IMR-90 (cell line): ENCODE data around the gene SYNE1. TPM values are rescaled to one million over a fixed set of nuclear protein-coding genes. Genes with fewer than 3 reads are reported as not detected.

ENCODE experiments used
- ATAC-seq: fragments of 200-7000 bp; cut with Tn5 transposase; 2 replicates; pipeline ENCODE4 v1.9.1; 2020; ENCODE audit warnings: low read depth, mild to moderate bottlenecking, moderate library complexity
- BruUV-seq: library from RNA; stranded (reverse); fragments of 400-500 nt; replicated peaks from 2 replicates; lab custom pipeline; 2021; lab: Mats Ljungman, UMichigan
- CTCF ChIA-PET: fragments of 300-600 bp; formaldehyde crosslinking; extraction: SDS; loops from one replicate; lab custom pipeline; 2021; ENCODE audit warnings: antibody characterized with exemption; lab: Yijun Ruan, JAX
- POLR2A ChIA-PET: fragments of 300-600 bp; sonication (Branson Sonifier 250); formaldehyde crosslinking; loops from one replicate; lab custom pipeline; 2022; ENCODE audit warnings: antibody characterized with exemption; ENCODE audit not compliant: unreplicated experiment; lab: Charles Lee
- DNase-seq: peaks from one replicate; pipeline ENCODE4 v3.0.0; 2013
- H2AFZ ChIP-seq: replicated peaks from 2 replicates; pipeline ENCODE3; 2013; ENCODE audit warnings: low read length, mild to moderate bottlenecking; ENCODE audit not compliant: poor library complexity
- H2AK5ac ChIP-seq: 2 replicates; pipeline ENCODE4 v1.6.1; 2013; ENCODE audit warnings: low read depth, low read length, inconsistent platforms
- H2AK9ac ChIP-seq: replicated peaks from 2 replicates; pipeline ENCODE3; 2013; ENCODE audit warnings: mild to moderate bottlenecking, low read depth, low read length, moderate library complexity; ENCODE audit not compliant: poor library complexity
- H2BK120ac ChIP-seq: 2 replicates; pipeline ENCODE4 v1.6.1; 2013; ENCODE audit warnings: low read depth, low read length, inconsistent platforms
- H2BK15ac ChIP-seq: 3 replicates; pipeline ENCODE4 v1.6.1; 2013; ENCODE audit warnings: low read depth, low read length, inconsistent platforms
- H2BK20ac ChIP-seq: 2 replicates; pipeline ENCODE4 v1.6.1; 2013; ENCODE audit warnings: low read depth, mild to moderate bottlenecking, inconsistent platforms, low read length, moderate library complexity
- H2BK5ac ChIP-seq: 2 replicates; pipeline ENCODE4 v1.6.1; 2013; ENCODE audit warnings: mild to moderate bottlenecking, low read depth, low read length, inconsistent platforms; ENCODE audit not compliant: poor library complexity, severe bottlenecking
- H3K14ac ChIP-seq: replicated peaks from 2 replicates; pipeline ENCODE4 v1.6.1; 2013; ENCODE audit warnings: low read depth, low read length, inconsistent platforms
- H3K18ac ChIP-seq: 2 replicates; pipeline ENCODE4 v1.6.1; 2013; ENCODE audit warnings: low read depth, low read length, control low read depth
- H3K23ac ChIP-seq: 2 replicates; pipeline ENCODE4 v1.6.1; 2013; ENCODE audit warnings: low read depth, low read length, inconsistent platforms
- H3K27ac ChIP-seq: 2 replicates; pipeline ENCODE4 v1.5.1; 2013; ENCODE audit warnings: mild to moderate bottlenecking, control low read depth, low read length; ENCODE audit not compliant: insufficient read depth
- H3K27me3 ChIP-seq: 2 replicates; pipeline ENCODE4 v1.6.1; 2013; ENCODE audit warnings: low read length; ENCODE audit not compliant: control insufficient read depth, insufficient read depth
- H3K36me3 ChIP-seq: 2 replicates; pipeline ENCODE4 v1.6.1; 2013; ENCODE audit warnings: low read length, mixed read lengths; ENCODE audit not compliant: control insufficient read depth, insufficient read depth
- H3K4ac ChIP-seq: 2 replicates; pipeline ENCODE4 v1.6.1; 2013; ENCODE audit warnings: low read depth, low read length, inconsistent platforms
- H3K4me1 ChIP-seq: 2 replicates; pipeline ENCODE4 v1.6.1; 2013; ENCODE audit warnings: low read length, mixed read lengths; ENCODE audit not compliant: control insufficient read depth, insufficient read depth
- H3K4me2 ChIP-seq: 2 replicates; pipeline ENCODE4 v1.6.1; 2013; ENCODE audit warnings: low read depth, mild to moderate bottlenecking, control low read depth, low read length, moderate library complexity
- H3K4me3 ChIP-seq: 2 replicates; pipeline ENCODE4 v1.5.1; 2013; ENCODE audit warnings: low read depth, mild to moderate bottlenecking, control low read depth, low read length, moderate library complexity; ENCODE audit not compliant: insufficient read depth
- H3K56ac ChIP-seq: 2 replicates; pipeline ENCODE4 v1.6.1; 2013; ENCODE audit warnings: low read length, inconsistent platforms; ENCODE audit not compliant: insufficient read depth; ENCODE audit errors: extremely low read depth
- H3K79me1 ChIP-seq, 2 experiments: 2 replicates each; pipeline ENCODE4 v1.6.1; 2013; ENCODE audit warnings: low read length in 2 of 2, inconsistent platforms in 1 of 2, low read depth in 1 of 2
- H3K9ac ChIP-seq: 2 replicates; pipeline ENCODE4 v1.6.1; 2013; ENCODE audit warnings: low read depth, low read length, control low read depth
- H3K9me1 ChIP-seq: 2 replicates; pipeline ENCODE4 v1.6.1; 2013; ENCODE audit warnings: low read length, inconsistent platforms; ENCODE audit not compliant: insufficient read depth
- H3K9me3 ChIP-seq: 2 replicates; pipeline ENCODE4 v1.6.1; 2013; ENCODE audit warnings: low read length; ENCODE audit not compliant: control insufficient read depth, insufficient read depth
- H4K20me1 ChIP-seq: 2 replicates; pipeline ENCODE4 v1.6.1; 2013; ENCODE audit warnings: low read length, inconsistent platforms; ENCODE audit not compliant: insufficient read depth
- H4K5ac ChIP-seq: 2 replicates; pipeline ENCODE4 v1.6.1; 2013; ENCODE audit warnings: mild to moderate bottlenecking, low read depth, low read length, control low read depth
- H4K8ac ChIP-seq, 2 experiments: 2 replicates each; pipeline ENCODE4 v1.6.1; 2013; ENCODE audit warnings: low read depth in 2 of 2, low read length in 2 of 2, control low read depth in 1 of 2, inconsistent platforms in 1 of 2
- H4K91ac ChIP-seq: 2 replicates; pipeline ENCODE4 v1.6.1; 2013; ENCODE audit warnings: low read depth, low read length, inconsistent platforms; ENCODE audit not compliant: insufficient read depth
- BHLHE40 ChIP-seq: fragments of 150-350 bp; IDR thresholded peaks from 2 replicates; pipeline ENCODE4 v1.6.1; 2016; ENCODE audit warnings: mild to moderate bottlenecking, low read depth, low read length
- CEBPB ChIP-seq: IDR thresholded peaks from 2 replicates; pipeline ENCODE4 v1.6.1; 2012; ENCODE audit warnings: low read depth, low read length, improper control_type of control experiment
- CHD1 ChIP-seq: IDR thresholded peaks from 2 replicates; pipeline ENCODE4 v1.6.1; 2012; ENCODE audit warnings: low read depth, low read length, improper control_type of control experiment
- MAZ ChIP-seq: IDR thresholded peaks from 2 replicates; pipeline ENCODE4 v1.6.1; 2012; ENCODE audit warnings: low read depth, mild to moderate bottlenecking, low read length, improper control_type of control experiment, moderate library complexity, borderline replicate concordance
- MXI1 ChIP-seq: IDR thresholded peaks from 2 replicates; pipeline ENCODE4 v1.6.1; 2012; ENCODE audit warnings: low read depth, mild to moderate bottlenecking, low read length, moderate library complexity, borderline replicate concordance
- NFE2L2 ChIP-seq: fragments of 150-350 bp; IDR thresholded peaks from 2 replicates; pipeline ENCODE4 v1.6.1; 2016; ENCODE audit warnings: low read depth, mild to moderate bottlenecking, low read length
- POLR2A ChIP-seq: IDR thresholded peaks from 2 replicates; pipeline ENCODE4 v1.6.1; 2012; ENCODE audit warnings: mild to moderate bottlenecking, low read depth, low read length
- SMC3 ChIP-seq: fragments of 150-350 bp; IDR thresholded peaks from 2 replicates; pipeline ENCODE4 v1.6.1; 2016; ENCODE audit warnings: low read depth, mild to moderate bottlenecking, antibody characterized with exemption, low read length, moderate library complexity
- WGBS, 2 experiments: methylation state at CpG; one replicate each; pipeline versions ENCODE4 v1.1.5 to v1.1.7; 2013; ENCODE audit warnings: missing lambda C conversion rate in 2 of 2; ENCODE audit not compliant: insufficient read length in 1 of 2; ENCODE audit errors: extremely low coverage in 2 of 2; 5-methylcytosine and 5-hydroxymethylcytosine counted together
- dilution Hi-C: fragments of 300-500 bp; cut with HindIII; formaldehyde crosslinking; loops from one replicate; pipeline ENCODE4 v1.14.3; 2018; ENCODE audit warnings: low sequenced_read_pairs; ENCODE audit not compliant: unreplicated experiment
- in situ Hi-C: fragments of 300-500 bp; cut with MboI; formaldehyde crosslinking; loops from 3 replicates; pipeline ENCODE4 v1.14.3; 2019; ENCODE audit warnings: low sequenced_read_pairs, inconsistent platforms, mixed read lengths
- intact Hi-C: fragments of 100-400 bp; cut with micrococcal nuclease; formaldehyde crosslinking; loops from 2 replicates; pipeline ENCODE4 v1.10.0; 2022
- polyA plus RNA-seq, 3 experiments: library from polyadenylated mRNA; depleted of rRNA; stranded (reverse); fragments of >200 nt; gene quantifications; 2 replicates each; pipeline ENCODE4 v1.2.3, GENCODE V29; 2012; ENCODE audit warnings: low replicate concordance in 1 of 3
- total RNA-seq: library from RNA; depleted of rRNA; stranded (reverse); fragments of >200 nt; gene quantifications from 2 replicates; pipeline ENCODE4 v1.2.3, GENCODE V29; 2012
- TF ChIP-seq, protein P1 (sequence below): fragments of 150-350 bp; IDR thresholded peaks from 2 replicates; pipeline ENCODE4 v1.6.1; 2017; ENCODE audit warnings: mild to moderate bottlenecking, antibody characterized with exemption, low read length, low read depth

The SYNE1 gene
- total and polyA plus RNA-seq, 2 of the 4 experiments (the other 2 are of a cell fraction), result 34.1 to 159 TPM

- Histone ChIP-seq H4K91ac (no peak overlapping the region), H3K27ac (peak overlapping the region; percentile 37; the same call in 1 of the 2 replicates), H3K36me3 (no peaks in the 10 kb centered on the region), H2BK20ac (peak overlapping the region; percentile 67; the same call in 1 of the 2 replicates), H3K14ac (peak overlapping the region; percentile 70; the same call in 1 of the 2 replicates), H2BK15ac (no peak overlapping the region), H4K5ac (peak overlapping the region; percentile 25; the same call in 1 of the 2 replicates), H3K9ac (peak overlapping the region; percentile 60), H3K56ac (no peak overlapping the region), H2AK9ac (no peak overlapping the region), H3K18ac (peak overlapping the region; percentile 5; the same call in 1 of the 2 replicates), H2AK5ac (no peak overlapping the region), H3K9me1 (no peaks in the 10 kb centered on the region), H3K79me1 (no peaks in the 10 kb centered on the region; a peak in 1 of 4 replicates), H4K20me1 (no peaks in the 10 kb centered on the region), H3K4ac (no peak overlapping the region), H3K23ac (0 out of 2 replicates have a peak overlapping the region, but pooled peaks have one; percentile 11), H3K27me3 (no peaks in the 10 kb centered on the region), H3K4me1 (no peaks in the 10 kb centered on the region), H4K8ac (peak overlapping the region in 1 of 2 experiments; percentile 50; a peak in 3 of 4 replicates), H2BK5ac (peak overlapping the region; percentile 59), H3K4me3 (peak overlapping the region; percentile 50; the same call in 1 of the 2 replicates), H2AFZ (peak overlapping the region; percentile 24), H3K9me3 (no peaks in the 10 kb centered on the region; the same call in 1 of the 2 replicates), H3K4me2 (peak overlapping the region; percentile 97), H2BK120ac (peak overlapping the region; percentile 30)
- TF ChIP-seq MAZ, result no peak
- no peak for TF ChIP-seq POLR2A
- no peak for TF ChIP-seq BHLHE40
- no peak for TF ChIP-seq SMC3
- no peak for TF ChIP-seq CEBPB
- no peak for TF ChIP-seq MXI1
- no peak for TF ChIP-seq CHD1
- no peak for TF ChIP-seq NFE2L2
- TF ChIP-seq, protein P1, sequence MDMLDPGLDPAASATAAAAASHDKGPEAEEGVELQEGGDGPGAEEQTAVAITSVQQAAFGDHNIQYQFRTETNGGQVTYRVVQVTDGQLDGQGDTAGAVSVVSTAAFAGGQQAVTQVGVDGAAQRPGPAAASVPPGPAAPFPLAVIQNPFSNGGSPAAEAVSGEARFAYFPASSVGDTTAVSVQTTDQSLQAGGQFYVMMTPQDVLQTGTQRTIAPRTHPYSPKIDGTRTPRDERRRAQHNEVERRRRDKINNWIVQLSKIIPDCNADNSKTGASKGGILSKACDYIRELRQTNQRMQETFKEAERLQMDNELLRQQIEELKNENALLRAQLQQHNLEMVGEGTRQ, result no peak
- ATAC-seq (peak; percentile 89), DNase-seq (peak; percentile 49)
- dilution Hi-C loops (no loop called here), in situ Hi-C loops (loop anchor here (10.0 kb wide), 1 partner anchor 483 kb away; no protein-coding TSS in a partner anchor), intact Hi-C loops (loop anchor here (5.0 kb wide), 1 partner anchor 89 kb away; no protein-coding TSS in a partner anchor)
- POLR2A ChIA-PET, result interaction anchor here (0.5 kb wide), 1 partner anchor 1022 kb away, joined by 3 read pairs; no protein-coding TSS in a partner anchor
- no TSS peak for BruUV-seq
- CTCF ChIA-PET, result interaction anchor here (0.8 to 1.0 kb wide), 4 partner anchors 9 to 90 kb away, joined by 3 to 4 read pairs (median 3); no protein-coding TSS in a partner anchor
- WGBS, 2 experiments, result no CpG with 5 or more reads among the region's 11 CpGs
Measured at GRCh38 chr6:152471456-152472265, 165.5 kb downstream of the SYNE1 start.
